H9 (cell line): Measurements from ENCODE around the gene UPF3A. TPM values are rescaled to one million over a fixed set of nuclear protein-coding genes. Genes with fewer than 3 reads are reported as not detected.

Source experiments
- DNase-seq: peaks from one replicate; pipeline ENCODE4 v3.0.0-alpha.2; 2017
- H2AFZ ChIP-seq: one replicate; pipeline ENCODE4 v1.6.1; 2013; ENCODE audit warnings: mild to moderate bottlenecking, low read length, control low read depth, moderate library complexity
- H2AK5ac ChIP-seq: 2 replicates; pipeline ENCODE4 v1.6.1; 2013; ENCODE audit warnings: low read length, control low read depth, mixed read lengths; ENCODE audit not compliant: insufficient read length
- H2BK120ac ChIP-seq: one replicate; pipeline ENCODE4 v1.6.1; 2013; ENCODE audit warnings: low read depth, mild to moderate bottlenecking, low read length, control low read depth, inconsistent platforms; ENCODE audit not compliant: poor library complexity, severe bottlenecking
- H2BK12ac ChIP-seq: 2 replicates; pipeline ENCODE4 v1.6.1; 2013; ENCODE audit warnings: low read length, control low read depth, mixed read lengths, low read depth; ENCODE audit not compliant: insufficient read length
- H2BK15ac ChIP-seq: 2 replicates; pipeline ENCODE4 v1.6.1; 2013; ENCODE audit warnings: low read depth, low read length, control low read depth
- H2BK20ac ChIP-seq: one replicate; pipeline ENCODE4 v1.6.1; 2013; ENCODE audit warnings: low read depth, mild to moderate bottlenecking, low read length, control low read depth, inconsistent platforms; ENCODE audit not compliant: poor library complexity, severe bottlenecking
- H2BK5ac ChIP-seq: 2 replicates; pipeline ENCODE4 v1.6.1; 2013; ENCODE audit warnings: low read length, control low read depth, mixed read lengths; ENCODE audit not compliant: insufficient read length
- H3K14ac ChIP-seq: 2 replicates; pipeline ENCODE4 v1.6.1; 2013; ENCODE audit warnings: low read length, control low read depth; ENCODE audit not compliant: insufficient read depth
- H3K18ac ChIP-seq: 2 replicates; pipeline ENCODE4 v1.6.1; 2013; ENCODE audit warnings: low read depth, mild to moderate bottlenecking, mixed read lengths, low read length, control low read depth; ENCODE audit not compliant: insufficient read length
- H3K23ac ChIP-seq: 2 replicates; pipeline ENCODE4 v1.6.1; 2013; ENCODE audit warnings: low read length, control low read depth, mixed read lengths, low read depth; ENCODE audit not compliant: insufficient read length
- H3K23me2 ChIP-seq: 2 replicates; pipeline ENCODE4 v1.6.1; 2013; ENCODE audit warnings: low read depth, mild to moderate bottlenecking, mixed read lengths, low read length, control low read depth; ENCODE audit not compliant: insufficient read length, poor library complexity, severe bottlenecking
- H3K27ac ChIP-seq: 2 replicates; pipeline ENCODE4 v1.5.1; 2013; ENCODE audit warnings: low read length, control low read depth, mixed read lengths, low read depth; ENCODE audit not compliant: insufficient read length
- H3K27me3 ChIP-seq: 2 replicates; pipeline ENCODE4 v1.6.1; 2013; ENCODE audit warnings: low read length, control low read depth, inconsistent platforms; ENCODE audit not compliant: insufficient read depth
- H3K4ac ChIP-seq: 2 replicates; pipeline ENCODE4 v1.6.1; 2013; ENCODE audit warnings: low read depth, mild to moderate bottlenecking, control low read depth, inconsistent platforms, low read length, moderate library complexity
- H3K4me1 ChIP-seq: 2 replicates; pipeline ENCODE4 v1.6.1; 2013; ENCODE audit warnings: low read length, control low read depth, inconsistent platforms; ENCODE audit not compliant: insufficient read depth
- H3K4me2 ChIP-seq: 2 replicates; pipeline ENCODE4 v1.6.1; 2013; ENCODE audit warnings: low read length, control low read depth, mixed read lengths; ENCODE audit not compliant: insufficient read length, insufficient read depth
- H3K56ac ChIP-seq: 2 replicates; pipeline ENCODE4 v1.6.1; 2013; ENCODE audit warnings: low read depth, mild to moderate bottlenecking, mixed read lengths, low read length, control low read depth; ENCODE audit not compliant: insufficient read length
- H3K79me1 ChIP-seq: 2 replicates; pipeline ENCODE4 v1.6.1; 2013; ENCODE audit warnings: low read depth, mild to moderate bottlenecking, moderate library complexity, low read length, control low read depth, inconsistent platforms; ENCODE audit not compliant: insufficient read depth, poor library complexity, severe bottlenecking
- H3K79me2 ChIP-seq: 2 replicates; pipeline ENCODE4 v1.6.1; 2013; ENCODE audit warnings: low read length, control low read depth, inconsistent platforms; ENCODE audit not compliant: insufficient read depth
- H3K9ac ChIP-seq: 2 replicates; pipeline ENCODE4 v1.6.1; 2013; ENCODE audit warnings: low read length, control low read depth, mixed read lengths; ENCODE audit not compliant: insufficient read length; ENCODE audit errors: extremely low read depth
- H3K9me3 ChIP-seq: one replicate; pipeline ENCODE4 v1.6.1; 2013; ENCODE audit warnings: low read depth, low read length, inconsistent platforms; ENCODE audit not compliant: control insufficient read depth
- H3T11ph ChIP-seq: one replicate; pipeline ENCODE4 v1.6.1; 2013; ENCODE audit warnings: mild to moderate bottlenecking, low read length, control low read depth, inconsistent platforms
- H4K20me1 ChIP-seq: one replicate; pipeline ENCODE4 v1.6.1; 2013; ENCODE audit not compliant: control insufficient read depth, insufficient read length, insufficient read depth
- H4K5ac ChIP-seq: 2 replicates; pipeline ENCODE4 v1.6.1; 2013; ENCODE audit warnings: low read depth, mild to moderate bottlenecking, mixed read lengths, low read length, control low read depth; ENCODE audit not compliant: insufficient read length
- H4K8ac ChIP-seq: replicated peaks from 2 replicates; pipeline ENCODE4 v1.6.1; 2013; ENCODE audit warnings: low read length, control low read depth, mixed read lengths, low read depth; ENCODE audit not compliant: insufficient read length
- H4K91ac ChIP-seq: 2 replicates; pipeline ENCODE4 v1.6.1; 2013; ENCODE audit warnings: low read depth, mild to moderate bottlenecking, moderate library complexity, mixed read lengths, low read length, control low read depth; ENCODE audit not compliant: insufficient read length
- H3K27ac Mint-ChIP-seq, 3 experiments: 2 replicates in 2 of 3; 3 replicates in 1 of 3; pipeline ENCODE4 v1.8.0; 2020 to 2021; ENCODE audit warnings: mixed read lengths in 3 of 3, mild to moderate bottlenecking in 1 of 3, moderate library complexity in 1 of 3
- H3K27me3 Mint-ChIP-seq: 2 replicates; pipeline ENCODE4 v1.8.0; 2021; ENCODE audit warnings: low read depth, mild to moderate bottlenecking, moderate library complexity, mixed read lengths
- H3K36me3 Mint-ChIP-seq, 3 experiments: 2 replicates in 2 of 3; 3 replicates in 1 of 3; pipeline ENCODE4 v1.8.0; 2020 to 2021; ENCODE audit warnings: low read depth in 3 of 3, mixed read lengths in 3 of 3; ENCODE audit not compliant: insufficient read depth in 1 of 3
- H3K4me1 Mint-ChIP-seq, 2 experiments: 2 replicates each; pipeline ENCODE4 v1.8.0; 2020; ENCODE audit warnings: mixed read lengths in 2 of 2
- H3K4me3 Mint-ChIP-seq, 2 experiments: 2 replicates in 1 of 2; 3 replicates in 1 of 2; pipeline ENCODE4 v1.8.0; 2020 to 2021; ENCODE audit warnings: mild to moderate bottlenecking in 2 of 2, mixed read lengths in 2 of 2, moderate library complexity in 1 of 2
- H3K9me3 Mint-ChIP-seq, 2 experiments: 2 replicates in 1 of 2; 3 replicates in 1 of 2; pipeline ENCODE4 v1.8.0; 2020; ENCODE audit warnings: mild to moderate bottlenecking in 2 of 2, mixed read lengths in 2 of 2, moderate library complexity in 1 of 2
- CTCF ChIP-seq: fragments of 200-600 bp; sonication (generic); conservative IDR thresholded peaks from 3 replicates; pipeline ENCODE4 v1.8.0; 2021; ENCODE audit warnings: antibody characterized with exemption, mild to moderate bottlenecking
- WGBS: extraction: QIAGEN DNeasy Blood & Tissue Kit; methylation state at CpG from one replicate; pipeline ENCODE4 v1.1.7; 2013; ENCODE audit warnings: missing lambda C conversion rate, low lambda C conversion rate, mixed read lengths; ENCODE audit not compliant: insufficient read length; ENCODE audit errors: extremely low coverage; 5-methylcytosine and 5-hydroxymethylcytosine counted together
- total RNA-seq: library from RNA; stranded (reverse); gene quantifications from 2 replicates; pipeline ENCODE4 v1.2.1, GENCODE V29; 2021

Gene UPF3A
- total RNA-seq, 1 experiment from 2014 or later: 81.8 TPM

DNA sequence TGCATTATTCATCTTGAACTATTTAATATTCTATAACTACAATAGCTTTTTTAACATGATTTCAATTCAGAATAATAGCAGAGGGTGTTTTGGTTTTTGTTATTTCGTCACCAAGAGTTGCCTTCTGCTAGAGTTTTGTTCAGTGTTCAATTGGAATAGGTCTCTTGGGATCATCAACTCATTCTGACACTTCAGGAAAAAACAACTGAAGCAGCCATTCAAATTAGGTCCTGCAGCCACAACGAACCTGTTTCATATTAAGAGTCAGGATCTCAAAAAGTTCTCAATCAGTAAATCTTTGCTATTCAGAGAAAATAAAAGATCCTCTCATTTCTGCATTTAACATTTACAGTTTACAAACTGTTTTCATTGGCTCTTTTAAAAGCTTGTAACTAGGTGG, 30.5 kb downstream of the UPF3A start:
- H3K27me3 ChIP-seq: no peaks in the 10 kb centered on the region
- no peak overlapping the region for H3K27ac ChIP-seq
- H3K4ac ChIP-seq: no peak overlapping the region
- H3T11ph ChIP-seq: no peak overlapping the region
- no peaks in the 10 kb centered on the region for H3K4me1 ChIP-seq
- no peak overlapping the region for H3K4me2 ChIP-seq
- no peak overlapping the region for H2BK120ac ChIP-seq
- no peak overlapping the region for H3K9ac ChIP-seq
- H3K79me1 ChIP-seq: no peaks in the 10 kb centered on the region
- no peak overlapping the region for H3K14ac ChIP-seq
- H2BK12ac ChIP-seq: no peak overlapping the region
- no peak overlapping the region for H2AK5ac ChIP-seq
- H4K20me1 ChIP-seq: no peaks in the 10 kb centered on the region
- H3K9me3 Mint-ChIP-seq: no peaks in the 10 kb centered on the region
- H3K27me3 Mint-ChIP-seq: no peaks in the 10 kb centered on the region
- H4K8ac ChIP-seq: no peak overlapping the region
- no peak overlapping the region for H3K56ac ChIP-seq
- peaks cover 3% of the 10 kb centered on the region for H3K23me2 ChIP-seq
- no peaks in the 10 kb centered on the region for H3K9me3 ChIP-seq
- no peak overlapping the region for H2AFZ ChIP-seq
- H3K4me1 Mint-ChIP-seq: peaks cover 14 to 17% of the 10 kb centered on the region in 2 experiments
- DNase-seq: no peak
- no CpG with 5 or more reads among the region's 2 CpGs for WGBS
- no peak overlapping the region for H3K23ac ChIP-seq
- no peak overlapping the region for H4K91ac ChIP-seq
- TF ChIP-seq CTCF: no peak
- H2BK20ac ChIP-seq: no peak overlapping the region
- H3K27ac Mint-ChIP-seq: no peak overlapping the region
- no peak overlapping the region for H2BK5ac ChIP-seq
- no peak overlapping the region for H2BK15ac ChIP-seq
- peaks cover 0 to 15% (median 9%) of the 10 kb centered on the region in 3 experiments; a peak in 4 of 7 replicates for H3K36me3 Mint-ChIP-seq
- H3K4me3 Mint-ChIP-seq: no peak overlapping the region
- no peak overlapping the region for H3K18ac ChIP-seq
- peaks cover 4% of the 10 kb centered on the region; the same call in 1 of the 2 replicates for H3K79me2 ChIP-seq
- no peak overlapping the region for H4K5ac ChIP-seq
